ENCODE data around the gene ARIH1. TPM values are rescaled to one million over a fixed set of nuclear protein-coding genes. Genes with fewer than 3 reads are reported as not detected.
A peak's percentile ranks its signal among the peaks of the same experiment; 100 is the strongest.
"Not testable (repeated sequence)": the region's sequence is repeated elsewhere in the genome, so short reads cannot be mapped to it uniquely, and the experiment has no call there.

The ARIH1 gene
- total RNA-seq, 6 experiments from 2014 or later, result 138 to 171 (median 159) TPM

GRCh38 chr15:72468103-72468502, 6.0 kb upstream of the ARIH1 start:
- no peak overlapping the region for H3K4me3 Mint-ChIP-seq
- peaks cover 13% of the 10 kb centered on the region for H3K4me1 Mint-ChIP-seq (ENCODE audit: low read depth)
- H3K27me3 Mint-ChIP-seq (ENCODE audit: insufficient read depth), result no peaks in the 10 kb centered on the region
- no peak for DNase-seq
- TF ChIP-seq CTCF (IDR thresholded peaks at IDR 0.05), result no peak
- H3K36me3 Mint-ChIP-seq (ENCODE audit: low read depth), result peaks cover 7% of the 10 kb centered on the region; the same call in 1 of the 2 replicates
- H3K9me3 Mint-ChIP-seq, result no peaks in the 10 kb centered on the region
- H3K27ac Mint-ChIP-seq, result no peak overlapping the region

- Mint-ChIP-seq H3K4me1 (ENCODE audit: low read depth) (peaks cover 38% of the 10 kb centered on the region), H3K9me3 (no peaks in the 10 kb centered on the region), H3K27ac (peak overlapping the region; percentile 99), H3K27me3 (ENCODE audit: insufficient read depth) (no peaks in the 10 kb centered on the region), H3K36me3 (ENCODE audit: low read depth) (peaks cover 23% of the 10 kb centered on the region), H3K4me3 (peak overlapping the region; percentile 98)
- TF ChIP-seq CTCF (IDR thresholded peaks at IDR 0.05), result no peak
- DNase-seq, result no peak
Observed at GRCh38 chr15:72472992-72473610, 1.0 kb upstream of the ARIH1 start.

DNA sequence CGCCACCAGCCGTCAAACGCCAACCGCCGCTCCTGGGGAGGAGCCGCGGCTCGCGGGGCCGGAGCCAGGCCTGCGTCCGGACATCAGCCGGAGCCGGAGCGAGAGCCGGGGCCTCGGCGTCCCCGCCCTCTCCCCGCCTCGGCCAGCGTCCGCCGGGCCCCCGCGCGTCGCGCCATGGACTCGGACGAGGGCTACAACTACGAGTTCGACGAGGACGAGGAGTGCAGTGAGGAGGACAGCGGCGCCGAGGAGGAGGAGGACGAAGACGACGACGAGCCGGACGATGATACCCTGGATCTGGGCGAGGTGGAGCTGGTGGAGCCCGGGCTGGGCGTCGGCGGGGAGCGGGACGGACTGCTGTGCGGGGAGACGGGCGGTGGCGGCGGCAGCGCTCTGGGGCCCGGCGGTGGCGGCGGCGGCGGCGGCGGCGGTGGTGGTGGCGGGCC, 359 bp downstream of the ARIH1 start:
- Mint-ChIP-seq H3K4me3 (peak overlapping the region; percentile 98), H3K9me3 (no peaks in the 10 kb centered on the region), H3K27ac (peak overlapping the region; percentile 99), H3K36me3 (ENCODE audit: low read depth) (peaks cover 34% of the 10 kb centered on the region), H3K4me1 (ENCODE audit: low read depth) (peaks cover 38% of the 10 kb centered on the region), H3K27me3 (ENCODE audit: insufficient read depth) (no peaks in the 10 kb centered on the region)
- TF ChIP-seq CTCF (IDR thresholded peaks at IDR 0.05), result no peak
- no peak for DNase-seq

GRCh38 chr15:72474912-72475628, 940 bp downstream of the ARIH1 start:
- peaks cover 38% of the 10 kb centered on the region for H3K4me1 Mint-ChIP-seq (ENCODE audit: low read depth)
- peaks cover 34% of the 10 kb centered on the region for H3K36me3 Mint-ChIP-seq (ENCODE audit: low read depth)
- H3K27me3 Mint-ChIP-seq (ENCODE audit: insufficient read depth), result no peaks in the 10 kb centered on the region
- H3K27ac Mint-ChIP-seq, result peak overlapping the region; percentile 99
- DNase-seq, result peak; percentile 66
- H3K9me3 Mint-ChIP-seq, result no peaks in the 10 kb centered on the region
- no peak for TF ChIP-seq CTCF (IDR thresholded peaks at IDR 0.05)
- peak overlapping the region; percentile 98 for H3K4me3 Mint-ChIP-seq

DNA sequence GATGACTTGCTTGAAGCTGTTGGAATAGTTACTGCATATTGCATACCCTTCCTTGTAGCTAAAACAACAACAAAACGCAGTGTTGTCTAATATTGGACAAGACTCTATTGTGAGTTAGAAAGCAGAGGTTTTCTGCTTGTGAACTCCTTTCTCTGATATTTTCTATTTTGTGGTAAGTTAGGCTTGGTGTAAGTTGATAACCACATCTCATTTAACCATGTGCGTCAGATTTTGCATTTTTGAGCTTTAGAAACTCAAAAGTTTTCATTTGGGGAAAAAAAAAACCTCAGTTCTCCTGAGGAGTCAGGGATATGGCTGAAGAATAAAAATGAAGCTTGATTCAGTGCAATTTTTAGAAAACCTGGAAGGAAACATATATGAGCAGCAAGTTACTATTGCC, 1.5 kb downstream of the ARIH1 start:
- Mint-ChIP-seq H3K4me3 (peak overlapping the region; percentile 98), H3K27me3 (ENCODE audit: insufficient read depth) (no peaks in the 10 kb centered on the region), H3K9me3 (no peaks in the 10 kb centered on the region), H3K27ac (peak overlapping the region; percentile 99), H3K4me1 (ENCODE audit: low read depth) (peaks cover 40% of the 10 kb centered on the region), H3K36me3 (ENCODE audit: low read depth) (peaks cover 36% of the 10 kb centered on the region)
- TF ChIP-seq CTCF (IDR thresholded peaks at IDR 0.05), result no peak
- DNase-seq, result no peak

DNA sequence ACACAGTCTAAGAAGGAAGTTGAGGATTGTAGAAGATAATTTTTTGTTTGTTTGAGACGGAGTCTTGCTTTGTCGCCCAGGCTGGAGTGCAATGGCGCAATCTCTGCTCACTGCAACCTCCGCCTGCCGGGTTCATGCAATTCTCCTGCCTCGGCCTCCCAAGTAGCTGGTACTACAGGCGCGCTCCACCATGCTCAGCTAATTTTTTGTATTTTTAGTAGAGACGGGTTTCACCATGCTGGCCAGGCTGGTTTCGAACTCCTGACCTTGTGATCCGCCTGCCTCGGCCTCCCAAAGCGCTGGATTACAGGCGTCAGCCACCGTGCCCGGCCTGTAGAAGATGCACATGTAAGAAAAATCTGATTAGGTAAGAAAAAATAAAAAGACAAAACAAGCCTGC, 2.2 kb downstream of the ARIH1 start:
- peaks cover 46% of the 10 kb centered on the region for H3K4me1 Mint-ChIP-seq (ENCODE audit: low read depth)
- H3K9me3 Mint-ChIP-seq, result not testable (repeated sequence)
- peak overlapping the region; percentile 61 for H3K27ac Mint-ChIP-seq

More for the DNA sequence above, 2.2 kb downstream of the ARIH1 start:
- not testable (repeated sequence) for DNase-seq; H3K27me3 Mint-ChIP-seq (ENCODE audit: insufficient read depth)
- Mint-ChIP-seq H3K4me3 (peak overlapping the region; percentile 98), H3K36me3 (ENCODE audit: low read depth) (peaks cover 40% of the 10 kb centered on the region)
